DND-41 (cell line): ENCODE results near the gene CCT7.

Source experiments
- CTCF ChIP-seq: IDR thresholded peaks from 2 replicates; pipeline ENCODE4 v1.5.1; 2012; ENCODE audit warnings: borderline replicate concordance, low read length, moderate library complexity, mild to moderate bottlenecking; ENCODE audit not compliant: poor library complexity, severe bottlenecking; ENCODE audit errors: extremely low read depth
- EZH2 ChIP-seq: IDR thresholded peaks from 3 replicates; pipeline ENCODE4 v1.6.1; 2012; ENCODE audit warnings: borderline replicate concordance, low read depth, mild to moderate bottlenecking, moderate library complexity, low read length, inconsistent platforms; ENCODE audit not compliant: severe bottlenecking

- TF ChIP-seq CTCF (no peak), EZH2 (no peak)
These were observed 22.0 kb downstream of the CCT7 start for GRCh38 chr2:73255907-73256617.
